MM.1S (cell line): ENCODE data around the gene ATAD3C.
"Not testable (repeated sequence)": the region's sequence is repeated elsewhere in the genome, so short reads cannot be mapped to it uniquely, and the experiment has no call there.

Source experiments
- DNase-seq: peaks from one replicate; pipeline ENCODE4 v3.0.0-alpha.2; 2015
- H2AFZ ChIP-seq: fragments of 300-600 bp; sonication (generic); 2 replicates; pipeline ENCODE4 v1.6.0; 2016; ENCODE audit warnings: antibody characterized with exemption, low read length
- H3F3A ChIP-seq: fragments of 300-600 bp; sonication (generic); 2 replicates; pipeline ENCODE4 v1.6.1; 2016; ENCODE audit warnings: mild to moderate bottlenecking, antibody characterized with exemption, low read length, moderate library complexity, mixed read lengths; ENCODE audit not compliant: insufficient read depth
- H3K27ac ChIP-seq: fragments of 300-600 bp; sonication (generic); 2 replicates; pipeline ENCODE4 v1.5.1; 2016; ENCODE audit warnings: mild to moderate bottlenecking, low read length
- H3K27me3 ChIP-seq: fragments of 300-600 bp; sonication (generic); replicated peaks from 2 replicates; pipeline ENCODE4 v1.6.0; 2016; ENCODE audit warnings: low read length; ENCODE audit not compliant: insufficient read depth
- H3K36me3 ChIP-seq: fragments of 300-600 bp; sonication (generic); replicated peaks from 2 replicates; pipeline ENCODE4 v1.6.1; 2016; ENCODE audit warnings: mild to moderate bottlenecking, low read length, mixed read lengths; ENCODE audit not compliant: insufficient read depth
- H3K4me1 ChIP-seq: fragments of 300-600 bp; sonication (generic); 2 replicates; pipeline ENCODE4 v1.6.1; 2016; ENCODE audit warnings: low read length, mixed read lengths
- H3K4me2 ChIP-seq: fragments of 300-600 bp; sonication (generic); 2 replicates; pipeline ENCODE4 v1.6.0; 2016; ENCODE audit warnings: low read depth, low read length
- H3K4me3 ChIP-seq: fragments of 300-600 bp; sonication (generic); 2 replicates; pipeline ENCODE4 v1.5.1; 2016; ENCODE audit warnings: low read length, mixed read lengths
- H3K79me2 ChIP-seq: fragments of 300-600 bp; sonication (generic); 2 replicates; pipeline ENCODE4 v1.6.1; 2016; ENCODE audit warnings: mixed run types, low read length, mixed read lengths
- H3K9ac ChIP-seq: fragments of 300-600 bp; sonication (generic); 2 replicates; pipeline ENCODE4 v1.6.1; 2016; ENCODE audit warnings: low read length, mixed read lengths
- H3K9me2 ChIP-seq: fragments of 300-600 bp; sonication (generic); replicated peaks from 2 replicates; pipeline ENCODE4 v1.6.1; 2016; ENCODE audit warnings: mild to moderate bottlenecking, low read length, mixed read lengths; ENCODE audit not compliant: insufficient read depth
- H3K9me3 ChIP-seq: fragments of 300-600 bp; sonication (generic); replicated peaks from 2 replicates; pipeline ENCODE4 v1.6.1; 2016; ENCODE audit warnings: mild to moderate bottlenecking, low read length, mixed read lengths; ENCODE audit not compliant: insufficient read depth
- H4K20me1 ChIP-seq: fragments of 300-600 bp; sonication (generic); 2 replicates; pipeline ENCODE4 v1.6.1; 2016; ENCODE audit warnings: mild to moderate bottlenecking, low read length, moderate library complexity, mixed read lengths; ENCODE audit not compliant: insufficient read depth
- EZH2 ChIP-seq: fragments of 300-600 bp; sonication (generic); optimal IDR thresholded peaks from 2 replicates; pipeline ENCODE3; 2017; ENCODE audit warnings: low read depth, mild to moderate bottlenecking, antibody characterized with exemption, low read length, mixed read lengths
- EZH2phosphoT487 ChIP-seq: fragments of 300-600 bp; sonication (generic); IDR thresholded peaks from 2 replicates; pipeline ENCODE4 v1.6.1; 2018; ENCODE audit warnings: antibody characterized with exemption, low read length
- TF ChIP-seq, protein P1 (sequence below): fragments of 300-600 bp; sonication (generic); IDR thresholded peaks from 2 replicates; pipeline ENCODE4 v1.5.1; 2016; ENCODE audit warnings: antibody characterized with exemption, low read length, mixed read lengths

ATAD3C gene

DNA sequence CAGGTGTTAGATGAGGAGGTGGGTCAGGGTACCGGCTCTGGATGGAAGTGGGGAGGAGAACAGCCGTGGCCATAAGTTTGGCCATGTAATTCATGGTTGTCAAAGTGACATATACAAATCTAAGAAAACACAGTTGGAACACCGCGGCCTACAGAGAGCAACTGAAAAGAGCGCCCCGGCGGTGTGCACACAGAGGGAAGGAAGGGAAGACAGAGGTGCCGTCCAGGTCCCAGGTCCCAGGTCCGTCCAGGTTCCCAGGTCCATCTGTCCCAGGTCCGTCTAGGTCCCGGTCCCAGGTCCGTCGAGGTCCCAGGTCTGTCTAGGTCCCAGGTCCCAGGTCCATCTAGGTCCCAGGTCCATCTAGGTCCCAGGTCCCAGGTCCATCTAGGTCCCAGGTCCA is 37.9 kb upstream of the ATAD3C start:
- H3K4me3 ChIP-seq = no peak overlapping the region
- H3K9me2 ChIP-seq = no peaks in the 10 kb centered on the region
- H3K27ac ChIP-seq = no peak overlapping the region

DNA sequence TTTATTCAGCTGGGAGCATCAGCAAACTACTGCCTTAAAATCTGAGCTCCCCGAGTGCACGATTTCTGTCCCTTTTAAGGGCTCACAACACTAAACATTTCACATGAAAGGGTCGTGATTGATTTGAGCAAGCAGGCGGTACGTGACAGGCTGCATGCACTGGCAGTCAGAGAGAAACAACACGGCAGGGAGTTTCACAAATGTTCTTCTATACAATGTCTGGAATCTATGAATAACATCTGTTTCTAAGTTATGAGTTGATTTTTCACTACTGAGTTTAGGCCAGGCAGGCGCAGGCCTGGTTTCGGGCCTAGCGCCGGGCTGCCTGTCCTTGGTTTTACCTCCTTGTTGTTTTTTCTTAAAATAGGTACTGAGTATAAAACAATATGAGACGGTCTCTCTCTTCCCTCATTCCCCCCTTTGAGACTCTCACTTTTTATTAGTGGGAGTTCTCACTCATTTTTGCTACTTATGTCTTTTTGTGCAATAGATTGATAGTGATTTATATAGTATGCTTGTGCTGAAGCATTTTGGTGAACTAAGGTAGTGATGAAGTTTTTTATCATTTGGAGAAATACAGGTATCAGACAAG is 37.1 kb upstream of the ATAD3C start:
- H3F3A ChIP-seq, H3K4me1 ChIP-seq, H2AFZ ChIP-seq, H3K9ac ChIP-seq, H3K36me3 ChIP-seq, H4K20me1 ChIP-seq, H3K27ac ChIP-seq, H3K9me2 ChIP-seq, H3K9me3 ChIP-seq, H3K4me2 ChIP-seq, DNase-seq, H3K27me3 ChIP-seq, H3K4me3 ChIP-seq: not testable (repeated sequence)
- peaks cover 21% of the 10 kb centered on the region for H3K79me2 ChIP-seq

More for the DNA sequence above, 37.9 kb upstream of the ATAD3C start:
- H3K36me3 ChIP-seq = no peaks in the 10 kb centered on the region
- H3K79me2 ChIP-seq = peaks cover 29% of the 10 kb centered on the region
- H2AFZ ChIP-seq = no peak overlapping the region
- H3K9me3 ChIP-seq = no peaks in the 10 kb centered on the region
- no peaks in the 10 kb centered on the region for H3K27me3 ChIP-seq
- no peak overlapping the region for H3K4me2 ChIP-seq
- no peak overlapping the region for H3K9ac ChIP-seq
- H3F3A ChIP-seq = peaks cover 3% of the 10 kb centered on the region; the same call in 1 of the 2 replicates
- TF ChIP-seq, protein P1, sequence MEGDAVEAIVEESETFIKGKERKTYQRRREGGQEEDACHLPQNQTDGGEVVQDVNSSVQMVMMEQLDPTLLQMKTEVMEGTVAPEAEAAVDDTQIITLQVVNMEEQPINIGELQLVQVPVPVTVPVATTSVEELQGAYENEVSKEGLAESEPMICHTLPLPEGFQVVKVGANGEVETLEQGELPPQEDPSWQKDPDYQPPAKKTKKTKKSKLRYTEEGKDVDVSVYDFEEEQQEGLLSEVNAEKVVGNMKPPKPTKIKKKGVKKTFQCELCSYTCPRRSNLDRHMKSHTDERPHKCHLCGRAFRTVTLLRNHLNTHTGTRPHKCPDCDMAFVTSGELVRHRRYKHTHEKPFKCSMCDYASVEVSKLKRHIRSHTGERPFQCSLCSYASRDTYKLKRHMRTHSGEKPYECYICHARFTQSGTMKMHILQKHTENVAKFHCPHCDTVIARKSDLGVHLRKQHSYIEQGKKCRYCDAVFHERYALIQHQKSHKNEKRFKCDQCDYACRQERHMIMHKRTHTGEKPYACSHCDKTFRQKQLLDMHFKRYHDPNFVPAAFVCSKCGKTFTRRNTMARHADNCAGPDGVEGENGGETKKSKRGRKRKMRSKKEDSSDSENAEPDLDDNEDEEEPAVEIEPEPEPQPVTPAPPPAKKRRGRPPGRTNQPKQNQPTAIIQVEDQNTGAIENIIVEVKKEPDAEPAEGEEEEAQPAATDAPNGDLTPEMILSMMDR = no peak
- TF ChIP-seq EZH2 (no peak), EZH2phosphoT487 (no peak)
- no peaks in the 10 kb centered on the region for H4K20me1 ChIP-seq
- 0 out of 2 replicates have a peak, but pooled peaks cover 5% of the 10 kb centered on the region for H3K4me1 ChIP-seq
- DNase-seq = no peak

DNA sequence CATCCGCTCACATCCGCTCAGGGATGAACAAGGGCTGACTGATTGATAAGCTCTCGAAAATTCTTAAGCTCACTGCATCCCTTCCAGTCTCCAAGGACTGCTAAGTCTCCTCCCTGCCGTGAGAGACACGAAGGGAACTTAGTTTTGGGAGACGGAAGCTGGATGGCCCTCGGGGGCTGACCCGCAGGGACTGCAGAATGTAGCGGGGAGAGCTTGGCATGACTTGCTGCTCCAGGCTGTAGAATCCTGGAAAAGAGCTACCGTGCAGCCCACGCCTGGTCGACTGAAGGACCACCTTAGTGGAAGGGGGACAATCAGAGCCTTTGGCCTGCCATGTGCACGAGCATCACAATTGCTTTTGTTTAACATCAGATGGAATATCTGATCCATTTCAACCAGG is 33.7 kb upstream of the ATAD3C start:
- no peak overlapping the region for H3K4me3 ChIP-seq
- no peaks in the 10 kb centered on the region for H3K9me3 ChIP-seq
- no peak overlapping the region for H3K9ac ChIP-seq
- TF ChIP-seq, protein P1 = no peak
- no peak for TF ChIP-seq EZH2phosphoT487
- TF ChIP-seq EZH2 = no peak
- no peak overlapping the region for H3K27ac ChIP-seq
- no peaks in the 10 kb centered on the region for H3K36me3 ChIP-seq
- H3F3A ChIP-seq = no peaks in the 10 kb centered on the region
- H3K79me2 ChIP-seq = no peaks in the 10 kb centered on the region
- no peak overlapping the region for H3K4me2 ChIP-seq
- no peaks in the 10 kb centered on the region for H4K20me1 ChIP-seq
- no peak overlapping the region for H2AFZ ChIP-seq
- no peaks in the 10 kb centered on the region for H3K9me2 ChIP-seq
- no peak for DNase-seq
- peaks cover 8% of the 10 kb centered on the region for H3K4me1 ChIP-seq
- no peaks in the 10 kb centered on the region for H3K27me3 ChIP-seq

DNA sequence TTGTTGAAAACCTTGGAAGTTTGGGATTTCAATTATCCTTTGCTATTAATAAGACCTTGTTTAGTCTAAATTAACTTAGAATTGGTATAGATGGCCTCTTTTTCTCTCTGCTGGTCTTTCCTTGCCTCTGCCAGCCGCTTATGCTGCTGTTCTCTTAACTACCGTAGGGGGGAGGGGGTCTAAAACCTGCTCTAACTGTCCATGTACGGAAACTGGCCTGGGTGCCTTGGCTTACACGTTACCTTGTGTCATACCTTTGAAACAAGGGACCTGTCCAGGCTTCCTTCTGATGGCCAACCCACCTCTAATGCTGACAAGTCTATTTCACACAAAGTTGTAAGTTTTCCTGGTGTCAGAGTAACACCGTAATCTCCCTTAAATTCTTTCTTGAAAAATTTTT is 32.1 kb upstream of the ATAD3C start:
- H3K4me1 ChIP-seq, H3K9me3 ChIP-seq, H3K36me3 ChIP-seq, H3K79me2 ChIP-seq, H3F3A ChIP-seq, H4K20me1 ChIP-seq, H3K27me3 ChIP-seq, H3K9ac ChIP-seq, H3K9me2 ChIP-seq: not testable (repeated sequence)
- TF ChIP-seq, protein P1 = peak; percentile 12; the same call in 1 of the 2 replicates
- peak overlapping the region; percentile 39; the same call in 1 of the 2 replicates for H3K4me2 ChIP-seq
- peak overlapping the region; percentile 0; the same call in 1 of the 2 replicates for H3K27ac ChIP-seq
- H3K4me3 ChIP-seq = peak overlapping the region; percentile 30
- peak overlapping the region; percentile 60 for H2AFZ ChIP-seq
- DNase-seq = peak; percentile 64

DNA sequence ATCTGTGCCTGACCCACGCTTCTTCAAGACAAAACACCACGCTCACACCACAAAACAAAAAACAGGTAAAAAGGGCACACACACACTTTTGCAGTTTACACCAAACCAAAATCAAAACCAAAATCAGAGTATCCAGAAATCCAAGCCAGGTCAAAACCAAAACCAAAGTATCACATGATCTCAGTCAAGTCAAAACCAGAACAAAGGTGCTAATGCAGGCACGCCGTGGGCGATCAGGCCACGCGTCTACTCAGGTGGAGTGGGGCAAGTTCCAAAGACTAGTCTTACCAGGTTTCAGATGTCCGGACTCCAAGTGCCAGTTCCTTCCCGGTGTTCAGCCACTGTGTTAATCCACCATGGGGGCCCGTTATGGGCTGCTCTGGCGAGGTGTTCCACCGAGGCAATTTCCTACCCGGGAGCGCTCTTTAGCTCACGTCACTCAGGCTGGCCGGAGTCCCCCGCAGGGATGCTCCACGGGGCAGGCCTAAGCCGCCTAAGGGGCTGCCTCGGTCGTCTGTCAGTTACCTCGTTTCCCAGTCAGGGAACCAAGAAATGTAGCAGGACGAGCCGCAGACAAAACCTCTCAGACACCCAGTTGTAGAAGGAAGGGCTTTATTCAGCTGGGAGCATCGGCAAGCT is 31.5 kb upstream of the ATAD3C start:
- H3K27me3 ChIP-seq, H3K36me3 ChIP-seq, H3K9ac ChIP-seq, H3K79me2 ChIP-seq, H3F3A ChIP-seq, H4K20me1 ChIP-seq, H3K9me3 ChIP-seq, H3K9me2 ChIP-seq, H3K4me1 ChIP-seq: not testable (repeated sequence)
- peak; percentile 51 for DNase-seq
- Histone ChIP-seq H2AFZ (peak overlapping the region; percentile 60), H3K27ac (peak overlapping the region; percentile 0; the same call in 1 of the 2 replicates), H3K4me2 (peak overlapping the region; percentile 39; the same call in 1 of the 2 replicates), H3K4me3 (peak overlapping the region; percentile 30)
